Activated CD8-positive, alpha-beta T cell treated with anti-CD3 and anti-CD28 coated beads, Interleukin-2, amount 10 ng/mL, durations not matched to agents 7 days and 5 days (primary cell): Measurements from ENCODE around the gene KCNK4. TPM values are rescaled to one million over a fixed set of nuclear protein-coding genes. Genes with fewer than 3 reads are reported as not detected.

Source experiments
- ATAC-seq: fragments of 150-1000 bp; cut with Tn5 transposase; one replicate; pipeline ENCODE4 v1.10.0; 2021; ENCODE audit warnings: moderate library complexity
- CTCF ChIA-PET: fragments of 350-600 bp; sonication (Branson Sonifier 250); formaldehyde crosslinking; loops from one replicate; lab custom pipeline; 2021; ENCODE audit warnings: antibody characterized with exemption; lab: Charles Lee
- POLR2A ChIA-PET: fragments of 350-600 bp; sonication (Branson Sonifier 250); formaldehyde crosslinking; loops from one replicate; lab custom pipeline; 2021; ENCODE audit warnings: antibody characterized with exemption; lab: Charles Lee
- DNase-seq: peaks from one replicate; pipeline ENCODE4 v3.0.0-alpha.2; 2020
- H3K27ac Mint-ChIP-seq: one replicate; pipeline ENCODE4 v1.8.0; 2021; ENCODE audit warnings: mild to moderate bottlenecking, mixed read lengths
- H3K27me3 Mint-ChIP-seq: one replicate; pipeline ENCODE4 v1.8.0; 2021; ENCODE audit warnings: low read depth, mixed read lengths
- H3K36me3 Mint-ChIP-seq: one replicate; pipeline ENCODE4 v1.8.0; 2021; ENCODE audit warnings: low read depth, mixed read lengths
- H3K4me1 Mint-ChIP-seq: one replicate; pipeline ENCODE4 v1.8.0; 2021; ENCODE audit warnings: low read depth, mixed read lengths
- H3K4me3 Mint-ChIP-seq: one replicate; pipeline ENCODE4 v1.8.0; 2021; ENCODE audit warnings: mild to moderate bottlenecking, mixed read lengths
- H3K9me3 Mint-ChIP-seq: one replicate; pipeline ENCODE4 v1.8.0; 2022; ENCODE audit warnings: mixed read lengths; ENCODE audit not compliant: insufficient read depth
- total RNA-seq, 2 experiments: library from RNA; stranded (reverse); gene quantifications; one replicate each; pipeline ENCODE4 v1.2.3, GENCODE V29; 2021

The KCNK4 gene
- total RNA-seq, 2 experiments from 2014 or later: not detected

- Mint-ChIP-seq H3K27ac (peak overlapping the region; percentile 50), H3K27me3 (no peaks in the 10 kb centered on the region), H3K36me3 (peaks cover 14% of the 10 kb centered on the region), H3K4me1 (peaks cover 51% of the 10 kb centered on the region), H3K4me3 (peak overlapping the region; percentile 59), H3K9me3 (no peaks in the 10 kb centered on the region)
- DNase-seq (no peak), ATAC-seq (no peak)
- ChIA-PET POLR2A (interaction anchor here (0.6 to 5.6 kb wide), 3 partner anchors 41 to 1690 kb away, joined by 3 to 39 read pairs (median 29); partner anchors contain the start of genes FERMT3 and STIP1), CTCF (interaction anchor here (0.9 to 6.8 kb wide), 4 partner anchors 18 to 70 kb away, joined by 3 to 57 read pairs (median 18); partner anchors contain the start of genes DNAJC4, ESRRA, FERMT3 and TRMT112)
These were observed 43.2 kb upstream of the KCNK4 start for GRCh38 chr11:64247729-64248531.

GRCh38 chr11:64248578-64248977 lies 42.5 kb upstream of the KCNK4 start:
- ATAC-seq (no peak), DNase-seq (no peak)
- Mint-ChIP-seq H3K27ac (no peak overlapping the region), H3K9me3 (no peaks in the 10 kb centered on the region), H3K36me3 (peaks cover 8% of the 10 kb centered on the region), H3K27me3 (no peaks in the 10 kb centered on the region), H3K4me3 (no peak overlapping the region), H3K4me1 (peaks cover 50% of the 10 kb centered on the region)
- POLR2A ChIA-PET: interaction anchor here (0.9 kb wide), 1 partner anchor 15 kb away, joined by 3 read pairs; no protein-coding TSS in a partner anchor
- CTCF ChIA-PET: interaction anchor here (2.9 to 4.4 kb wide), 2 partner anchors 18 to 55 kb away, joined by 10 to 27 read pairs; partner anchors contain the start of genes DNAJC4 and ESRRA

- H3K36me3 Mint-ChIP-seq: peaks cover 3% of the 10 kb centered on the region
- H3K27ac Mint-ChIP-seq: no peak overlapping the region
- H3K9me3 Mint-ChIP-seq: no peaks in the 10 kb centered on the region
- H3K4me3 Mint-ChIP-seq: no peak overlapping the region
- H3K27me3 Mint-ChIP-seq: no peaks in the 10 kb centered on the region
- no peak for ATAC-seq
- DNase-seq: no peak
- ChIA-PET CTCF (interaction anchor here (2.0 to 4.4 kb wide), 6 partner anchors 19 to 55 kb away, joined by 10 to 63 read pairs (median 23); partner anchors contain the start of genes CATSPERZ, DNAJC4 and ESRRA), POLR2A (interaction anchor here (0.9 kb wide), 1 partner anchor 15 kb away, joined by 3 read pairs; no protein-coding TSS in a partner anchor)
- H3K4me1 Mint-ChIP-seq: peaks cover 51% of the 10 kb centered on the region
These were observed 42.1 kb upstream of the KCNK4 start for GRCh38 chr11:64249038-64249437.

- no peaks in the 10 kb centered on the region for H3K27me3 Mint-ChIP-seq
- H3K4me1 Mint-ChIP-seq: peaks cover 47% of the 10 kb centered on the region
- ATAC-seq: no peak
- H3K9me3 Mint-ChIP-seq: no peaks in the 10 kb centered on the region
- no peaks in the 10 kb centered on the region for H3K36me3 Mint-ChIP-seq
- H3K4me3 Mint-ChIP-seq: no peak overlapping the region
- no peak overlapping the region for H3K27ac Mint-ChIP-seq
- ChIA-PET POLR2A (interaction anchor here (0.6 to 1.5 kb wide), 4 partner anchors 9 to 35 kb away, joined by 3 to 7 read pairs (median 4); partner anchors contain the start of genes BAD and FKBP2), CTCF (interaction anchor here (0.7 to 3.7 kb wide), 11 partner anchors 7 to 91 kb away, joined by 3 to 63 read pairs (median 5); partner anchors contain the start of genes CATSPERZ, DNAJC4 and STIP1)
- no peak for DNase-seq
These were observed 41.3 kb upstream of the KCNK4 start for GRCh38 chr11:64249563-64250414.

GRCh38 chr11:64250415-64251015 lies 40.6 kb upstream of the KCNK4 start:
- ChIA-PET CTCF (interaction anchor here (0.7 to 3.7 kb wide), 11 partner anchors 8 to 81 kb away, joined by 3 to 63 read pairs (median 5); partner anchors contain the start of genes CATSPERZ, DNAJC4 and STIP1), POLR2A (interaction anchor here (0.6 to 2.4 kb wide), 6 partner anchors 9 to 43 kb away, joined by 3 to 18 read pairs (median 6); partner anchors contain the start of genes BAD, FERMT3 and FKBP2)
- peaks cover 44% of the 10 kb centered on the region for H3K4me1 Mint-ChIP-seq
- H3K27me3 Mint-ChIP-seq: no peaks in the 10 kb centered on the region
- H3K27ac Mint-ChIP-seq: no peak overlapping the region
- DNase-seq (no peak), ATAC-seq (no peak)
- no peaks in the 10 kb centered on the region for H3K36me3 Mint-ChIP-seq
- H3K4me3 Mint-ChIP-seq: peak overlapping the region; percentile 80
- no peaks in the 10 kb centered on the region for H3K9me3 Mint-ChIP-seq

- Mint-ChIP-seq H3K36me3 (peaks cover under 1% of the 10 kb centered on the region), H3K27ac (peak within 1 kb of the TSS; percentile 73), H3K4me1 (peaks cover 44% of the 10 kb centered on the region), H3K27me3 (no peaks in the 10 kb centered on the region), H3K4me3 (peak within 1 kb of the TSS; percentile 89), H3K9me3 (no peaks in the 10 kb centered on the region)
- peak; percentile 67 for DNase-seq
- ChIA-PET CTCF (interaction anchor here (0.6 to 3.7 kb wide), 15 partner anchors 9 to 80 kb away, joined by 3 to 63 read pairs (median 5); partner anchors contain the start of genes CATSPERZ, DNAJC4, FKBP2 and STIP1), POLR2A (interaction anchor here (0.6 to 2.4 kb wide), 6 partner anchors 10 to 66 kb away, joined by 3 to 18 read pairs (median 6); partner anchors contain the start of genes BAD, FERMT3 and STIP1)
- ATAC-seq: peak; percentile 71
These were observed 39.9 kb upstream of the KCNK4 start, which contains the start of gene PLCB3 for GRCh38 chr11:64251016-64251752. PLCB3 (plus strand) TSS chr11:64251530; CDS start chr11:64251650, 120 bp downstream.

- peak overlapping the region; percentile 89 for H3K4me3 Mint-ChIP-seq
- peaks cover 4% of the 10 kb centered on the region for H3K36me3 Mint-ChIP-seq
- H3K4me1 Mint-ChIP-seq: peaks cover 44% of the 10 kb centered on the region
These were observed 39.4 kb upstream of the KCNK4 start for GRCh38 chr11:64251753-64252002.

GRCh38 chr11:64252003-64252872 lies 38.9 kb upstream of the KCNK4 start:
- Mint-ChIP-seq H3K4me1 (peaks cover 41% of the 10 kb centered on the region), H3K4me3 (peak overlapping the region; percentile 89), H3K27ac (peak overlapping the region; percentile 48), H3K36me3 (peaks cover 4% of the 10 kb centered on the region), H3K9me3 (no peaks in the 10 kb centered on the region), H3K27me3 (no peaks in the 10 kb centered on the region)
- DNase-seq (peak; percentile 42), ATAC-seq (peak; percentile 15)
- CTCF ChIA-PET: interaction anchor here (0.6 to 3.7 kb wide), 8 partner anchors 10 to 67 kb away, joined by 3 to 63 read pairs (median 8); partner anchors contain the start of genes CATSPERZ and FKBP2
- POLR2A ChIA-PET: interaction anchor here (0.5 to 2.4 kb wide), 6 partner anchors 9 to 67 kb away, joined by 3 to 18 read pairs (median 4); partner anchors contain the start of genes FERMT3 and STIP1

More at GRCh38 chr11:64251753-64252002, 39.4 kb upstream of the KCNK4 start:
- POLR2A ChIA-PET: interaction anchor here (0.5 to 2.4 kb wide), 6 partner anchors 10 to 66 kb away, joined by 3 to 18 read pairs (median 4); partner anchors contain the start of genes FERMT3 and STIP1
- CTCF ChIA-PET: interaction anchor here (0.6 to 3.7 kb wide), 8 partner anchors 10 to 66 kb away, joined by 3 to 63 read pairs (median 8); partner anchors contain the start of genes CATSPERZ and FKBP2
- H3K27me3 Mint-ChIP-seq: no peaks in the 10 kb centered on the region
- H3K9me3 Mint-ChIP-seq: no peaks in the 10 kb centered on the region
- H3K27ac Mint-ChIP-seq: peak overlapping the region; percentile 48
- ATAC-seq (no peak), DNase-seq (no peak)

GRCh38 chr11:64253043-64253442 lies 38.1 kb upstream of the KCNK4 start:
- DNase-seq (no peak), ATAC-seq (no peak)
- no peaks in the 10 kb centered on the region for H3K9me3 Mint-ChIP-seq
- H3K27me3 Mint-ChIP-seq: no peaks in the 10 kb centered on the region
- POLR2A ChIA-PET: interaction anchor here (2.4 kb wide), 1 partner anchor 46 kb away, joined by 9 read pairs; the partner anchor contains the start of gene FERMT3
- CTCF ChIA-PET: interaction anchor here (3.7 kb wide), 2 partner anchors 15 to 48 kb away, joined by 23 to 63 read pairs; partner anchors contain the start of gene CATSPERZ
- no peak overlapping the region for H3K27ac Mint-ChIP-seq
- H3K4me3 Mint-ChIP-seq: peak overlapping the region; percentile 18
- peaks cover 36% of the 10 kb centered on the region for H3K4me1 Mint-ChIP-seq
- H3K36me3 Mint-ChIP-seq: peaks cover 7% of the 10 kb centered on the region
